IMR-90 (cell line): Measurements from ENCODE around the gene BCL6.

Experiments
- MAZ ChIP-seq: IDR thresholded peaks from 2 replicates; pipeline ENCODE4 v1.6.1; 2012; ENCODE audit warnings: low read depth, mild to moderate bottlenecking, low read length, improper control_type of control experiment, moderate library complexity, borderline replicate concordance
- POLR2A ChIP-seq: IDR thresholded peaks from 2 replicates; pipeline ENCODE4 v1.6.1; 2012; ENCODE audit warnings: mild to moderate bottlenecking, low read depth, low read length
- TF ChIP-seq, protein P1 (sequence below): conservative IDR thresholded peaks from 2 replicates; pipeline ENCODE4 v1.5.1; 2012; ENCODE audit warnings: mild to moderate bottlenecking, low read depth, low read length, improper control_type of control experiment
- TF ChIP-seq, protein P2 (sequence below): fragments of 150-350 bp; IDR thresholded peaks from 2 replicates; pipeline ENCODE4 v1.6.1; 2016; ENCODE audit warnings: low read depth, mild to moderate bottlenecking, low read length, moderate library complexity, borderline replicate concordance

DNA sequence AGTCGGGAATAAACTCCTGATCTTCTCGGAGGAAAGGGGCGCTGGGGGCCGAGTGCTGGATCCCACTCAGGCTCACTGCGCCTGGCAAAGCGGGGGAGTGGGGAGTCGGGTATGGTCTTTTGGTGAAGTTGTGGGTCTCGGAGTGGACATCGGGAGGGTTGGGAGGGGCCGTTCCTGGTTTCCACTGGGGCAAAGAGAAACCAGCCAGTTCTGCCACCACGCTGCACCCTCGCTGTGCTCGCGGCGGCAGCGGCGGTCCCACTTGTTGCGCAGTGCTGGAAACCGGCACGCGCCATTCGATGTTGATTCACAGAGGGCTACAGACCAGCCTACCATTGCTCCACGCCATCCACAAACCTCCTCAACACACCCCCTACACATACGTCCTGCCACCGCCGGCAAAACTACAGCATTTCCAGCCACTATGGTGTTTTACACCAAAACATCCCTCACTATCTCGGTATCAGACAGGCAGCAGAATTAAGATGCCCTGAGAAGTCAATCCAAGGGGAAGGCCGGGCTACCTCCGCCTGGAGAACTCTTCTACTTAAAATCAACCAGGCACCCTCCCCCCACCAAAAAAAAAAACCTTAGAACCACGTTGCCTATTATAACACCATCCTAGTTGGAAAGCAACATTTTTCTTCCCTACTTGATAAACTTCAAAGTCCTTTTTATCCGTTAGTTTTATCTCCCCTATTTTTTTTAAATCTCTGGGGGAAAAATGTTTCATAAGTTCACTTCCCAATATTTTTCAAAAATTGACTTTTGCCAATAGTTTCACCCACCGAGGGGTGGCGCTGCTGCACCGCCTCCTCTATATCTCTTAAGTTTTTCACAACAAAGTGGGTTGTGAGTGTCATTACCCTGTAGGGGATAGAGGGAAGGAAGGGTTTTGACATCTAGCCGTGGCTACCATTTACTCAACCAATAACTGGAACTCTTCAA, 3.6 kb downstream of the BCL6 start:
- TF ChIP-seq, protein P1, sequence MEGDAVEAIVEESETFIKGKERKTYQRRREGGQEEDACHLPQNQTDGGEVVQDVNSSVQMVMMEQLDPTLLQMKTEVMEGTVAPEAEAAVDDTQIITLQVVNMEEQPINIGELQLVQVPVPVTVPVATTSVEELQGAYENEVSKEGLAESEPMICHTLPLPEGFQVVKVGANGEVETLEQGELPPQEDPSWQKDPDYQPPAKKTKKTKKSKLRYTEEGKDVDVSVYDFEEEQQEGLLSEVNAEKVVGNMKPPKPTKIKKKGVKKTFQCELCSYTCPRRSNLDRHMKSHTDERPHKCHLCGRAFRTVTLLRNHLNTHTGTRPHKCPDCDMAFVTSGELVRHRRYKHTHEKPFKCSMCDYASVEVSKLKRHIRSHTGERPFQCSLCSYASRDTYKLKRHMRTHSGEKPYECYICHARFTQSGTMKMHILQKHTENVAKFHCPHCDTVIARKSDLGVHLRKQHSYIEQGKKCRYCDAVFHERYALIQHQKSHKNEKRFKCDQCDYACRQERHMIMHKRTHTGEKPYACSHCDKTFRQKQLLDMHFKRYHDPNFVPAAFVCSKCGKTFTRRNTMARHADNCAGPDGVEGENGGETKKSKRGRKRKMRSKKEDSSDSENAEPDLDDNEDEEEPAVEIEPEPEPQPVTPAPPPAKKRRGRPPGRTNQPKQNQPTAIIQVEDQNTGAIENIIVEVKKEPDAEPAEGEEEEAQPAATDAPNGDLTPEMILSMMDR = peak; percentile 89
- TF ChIP-seq POLR2A (peak; percentile 26), MAZ (peak; percentile 25; the same call in 1 of the 2 replicates)
- TF ChIP-seq, protein P2, sequence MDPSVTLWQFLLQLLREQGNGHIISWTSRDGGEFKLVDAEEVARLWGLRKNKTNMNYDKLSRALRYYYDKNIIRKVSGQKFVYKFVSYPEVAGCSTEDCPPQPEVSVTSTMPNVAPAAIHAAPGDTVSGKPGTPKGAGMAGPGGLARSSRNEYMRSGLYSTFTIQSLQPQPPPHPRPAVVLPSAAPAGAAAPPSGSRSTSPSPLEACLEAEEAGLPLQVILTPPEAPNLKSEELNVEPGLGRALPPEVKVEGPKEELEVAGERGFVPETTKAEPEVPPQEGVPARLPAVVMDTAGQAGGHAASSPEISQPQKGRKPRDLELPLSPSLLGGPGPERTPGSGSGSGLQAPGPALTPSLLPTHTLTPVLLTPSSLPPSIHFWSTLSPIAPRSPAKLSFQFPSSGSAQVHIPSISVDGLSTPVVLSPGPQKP = no peak
